HG03432 (cell line): Measurements from ENCODE around the gene TRAPPC12.
"Not testable (repeated sequence)": the region's sequence is repeated elsewhere in the genome, so short reads cannot be mapped to it uniquely, and the experiment has no call there.

Experiments
- ATAC-seq: cut with Tn5 transposase; IDR thresholded peaks from one replicate; pipeline ENCODE4 v1.9.1; 2021; ENCODE audit warnings: mild to moderate bottlenecking, moderate library complexity; ENCODE audit not compliant: unreplicated experiment

The TRAPPC12 gene

GRCh38 chr2:3498783-3499394 lies 119.4 kb downstream of the TRAPPC12 start:
- no peak for ATAC-seq

GRCh38 chr2:3500326-3500899 lies 120.9 kb downstream of the TRAPPC12 start:
- ATAC-seq = no peak

- ATAC-seq = no peak
Observed at GRCh38 chr2:3503046-3503445, 123.6 kb downstream of the TRAPPC12 start.

- no peak for ATAC-seq
Observed at GRCh38 chr2:3503483-3503882, 124.0 kb downstream of the TRAPPC12 start.

- no peak for ATAC-seq
Observed at GRCh38 chr2:3504741-3505140, 125.2 kb downstream of the TRAPPC12 start.

- ATAC-seq = no peak
Observed at GRCh38 chr2:3505771-3506170, 126.3 kb downstream of the TRAPPC12 start.

GRCh38 chr2:3512086-3512485 lies 132.6 kb downstream of the TRAPPC12 start:
- no peak for ATAC-seq

GRCh38 chr2:3513026-3513810 lies 133.7 kb downstream of the TRAPPC12 start:
- ATAC-seq = no peak

GRCh38 chr2:3515438-3515837 lies 135.9 kb downstream of the TRAPPC12 start:
- not testable (repeated sequence) for ATAC-seq

GRCh38 chr2:3516831-3517230 lies 137.3 kb downstream of the TRAPPC12 start:
- ATAC-seq = no peak

- ATAC-seq = no peak
Observed at GRCh38 chr2:3517948-3518495, 138.5 kb downstream of the TRAPPC12 start.

- peak; percentile 82 for ATAC-seq
Observed at GRCh38 chr2:3518496-3519254, 139.2 kb downstream of the TRAPPC12 start.

- ATAC-seq = peak; percentile 69
Observed at GRCh38 chr2:3519255-3520205, 140.0 kb downstream of the TRAPPC12 start, which contains the start of gene ADI1. TSS of gene ADI1 (minus strand) at chr2:3519531. CDS start at chr2:3519487, 44 bp downstream.

- ATAC-seq = no peak
Observed at GRCh38 chr2:3520591-3520990, 141.1 kb downstream of the TRAPPC12 start.

- ATAC-seq = no peak
Observed at GRCh38 chr2:3522961-3523421, 143.5 kb downstream of the TRAPPC12 start.

- ATAC-seq = no peak
Observed at GRCh38 chr2:3523551-3524041, 144.1 kb downstream of the TRAPPC12 start.

GRCh38 chr2:3526871-3527270 lies 147.4 kb downstream of the TRAPPC12 start:
- no peak for ATAC-seq

GRCh38 chr2:3527886-3528785 lies 148.6 kb downstream of the TRAPPC12 start:
- ATAC-seq = no peak
